Calu3 (cell line): ENCODE measurements around the gene ZNF148. TPM values are rescaled to one million over a fixed set of nuclear protein-coding genes. Genes with fewer than 3 reads are reported as not detected.

Experiments used
- BruUV-seq: library from RNA; stranded (reverse); fragments of 400-500 nt; replicated peaks from 2 replicates; lab custom pipeline; 2021; lab: Mats Ljungman, UMichigan
- CTCF ChIA-PET: fragments of 300-600 bp; sonication (Branson Sonifier 250); formaldehyde crosslinking; loops from one replicate; lab custom pipeline; 2022; ENCODE audit warnings: antibody characterized with exemption; lab: Charles Lee
- DNase-seq: peaks from one replicate; pipeline ENCODE4 v3.0.0; 2022
- H3K27ac Mint-ChIP-seq: one replicate; pipeline ENCODE4 v1.8.0; 2022; ENCODE audit warnings: mixed read lengths; ENCODE audit not compliant: unreplicated experiment
- H3K27me3 Mint-ChIP-seq: one replicate; pipeline ENCODE4 v1.8.0; 2022; ENCODE audit warnings: mixed read lengths; ENCODE audit not compliant: unreplicated experiment
- H3K36me3 Mint-ChIP-seq: one replicate; pipeline ENCODE4 v1.8.0; 2022; ENCODE audit warnings: mild to moderate bottlenecking, moderate library complexity, mixed read lengths; ENCODE audit not compliant: insufficient read depth, unreplicated experiment
- H3K4me1 Mint-ChIP-seq: one replicate; pipeline ENCODE4 v1.8.0; 2022; ENCODE audit warnings: mild to moderate bottlenecking, low read depth, mixed read lengths; ENCODE audit not compliant: unreplicated experiment
- H3K4me3 Mint-ChIP-seq: one replicate; pipeline ENCODE4 v1.8.0; 2022; ENCODE audit warnings: mild to moderate bottlenecking, low read depth, moderate library complexity, mixed read lengths; ENCODE audit not compliant: unreplicated experiment
- H3K9me3 Mint-ChIP-seq: one replicate; pipeline ENCODE4 v1.8.0; 2022; ENCODE audit warnings: low read depth, mixed read lengths; ENCODE audit not compliant: unreplicated experiment
- CTCF ChIP-seq: fragments of 200-600 bp; IDR thresholded peaks from one replicate; pipeline ENCODE4 v1.8.0; 2022; ENCODE audit warnings: antibody characterized with exemption; ENCODE audit not compliant: unreplicated experiment
- intact Hi-C: fragments of 100-400 bp; cut with micrococcal nuclease; formaldehyde crosslinking; loops from one replicate; pipeline ENCODE4 v1.10.0; 2022; ENCODE audit not compliant: unreplicated experiment
- total RNA-seq: library from RNA; stranded (reverse); gene quantifications from 2 replicates; pipeline ENCODE4 v1.2.3, GENCODE V29; 2022

The ZNF148 gene
- total RNA-seq, 1 experiment from 2014 or later: 55.0 TPM

- intact Hi-C loops: no loop called here
Measured at GRCh38 chr3:125256675-125257074, 118.5 kb downstream of the ZNF148 start.

GRCh38 chr3:125250973-125251372 lies 124.2 kb downstream of the ZNF148 start:
- no peak for TF ChIP-seq CTCF
- Mint-ChIP-seq H3K4me1 (no peaks in the 10 kb centered on the region), H3K27me3 (no peaks in the 10 kb centered on the region), H3K4me3 (no peak overlapping the region), H3K36me3 (no peaks in the 10 kb centered on the region), H3K9me3 (no peaks in the 10 kb centered on the region), H3K27ac (no peak overlapping the region)
- no peak for DNase-seq
- BruUV-seq: no TSS peak
- intact Hi-C loops: no loop called here
- CTCF ChIA-PET: no interaction called here

More at GRCh38 chr3:125256675-125257074, 118.5 kb downstream of the ZNF148 start:
- TF ChIP-seq CTCF: no peak
- CTCF ChIA-PET: no interaction called here
- Mint-ChIP-seq H3K27me3 (no peaks in the 10 kb centered on the region), H3K9me3 (peaks cover 4% of the 10 kb centered on the region), H3K4me1 (no peaks in the 10 kb centered on the region), H3K36me3 (peaks cover 10% of the 10 kb centered on the region), H3K4me3 (no peak overlapping the region), H3K27ac (no peak overlapping the region)
- DNase-seq: no peak
- no TSS peak for BruUV-seq

GRCh38 chr3:125246237-125246636 lies 128.9 kb downstream of the ZNF148 start:
- DNase-seq: no peak
- intact Hi-C loops: no loop called here
- no peak overlapping the region for H3K27ac Mint-ChIP-seq
- TF ChIP-seq CTCF: no peak
- peaks cover 7% of the 10 kb centered on the region for H3K36me3 Mint-ChIP-seq
- H3K4me3 Mint-ChIP-seq: no peak overlapping the region
- CTCF ChIA-PET: no interaction called here
- H3K9me3 Mint-ChIP-seq: no peaks in the 10 kb centered on the region
- BruUV-seq: no TSS peak
- no peaks in the 10 kb centered on the region for H3K27me3 Mint-ChIP-seq
- H3K4me1 Mint-ChIP-seq: no peaks in the 10 kb centered on the region

GRCh38 chr3:125245521-125245920 lies 129.6 kb downstream of the ZNF148 start:
- Mint-ChIP-seq H3K27me3 (no peaks in the 10 kb centered on the region), H3K4me1 (no peaks in the 10 kb centered on the region), H3K36me3 (peaks cover 12% of the 10 kb centered on the region), H3K9me3 (no peaks in the 10 kb centered on the region), H3K27ac (no peak overlapping the region), H3K4me3 (no peak overlapping the region)
- intact Hi-C loops: no loop called here
- TF ChIP-seq CTCF: no peak
- no peak for DNase-seq
- CTCF ChIA-PET: no interaction called here
- BruUV-seq: no TSS peak
